ENCODE results near the gene CD44.

The CD44 gene

GRCh38 chr11:35228328-35228725 lies 89.4 kb downstream of the CD44 start:
- Histone ChIP-seq H3K4me1 (ENCODE audit: insufficient read depth, low read length, severe bottlenecking) (no peaks in the 10 kb centered on the region), H3K79me2 (ENCODE audit: insufficient read depth, low read length) (no peaks in the 10 kb centered on the region), H3K4me2 (ENCODE audit: low read length) (no peak overlapping the region), H3K36me3 (ENCODE audit: insufficient read depth, low read length) (no peaks in the 10 kb centered on the region), H3K4me3 (ENCODE audit: low read depth, low read length, poor library complexity, severe bottlenecking) (no peak overlapping the region), H3K9ac (ENCODE audit: low read length) (no peak overlapping the region), H3K27me3 (ENCODE audit: insufficient read depth, low read length) (no peaks in the 10 kb centered on the region), H3K9me2 (ENCODE audit: low read depth, low read length) (no peaks in the 10 kb centered on the region), H3F3A (ENCODE audit: insufficient read depth, low read length) (no peaks in the 10 kb centered on the region), H4K20me1 (ENCODE audit: insufficient read depth, low read length) (no peaks in the 10 kb centered on the region), H3K27ac (ENCODE audit: low read depth, low read length, poor library complexity, severe bottlenecking) (no peak overlapping the region), H3K9me3 (ENCODE audit: low read length) (no peaks in the 10 kb centered on the region), H2AFZ (ENCODE audit: low read length) (no peak overlapping the region)
- no peak for TF ChIP-seq CTCF (IDR thresholded peaks at IDR 0.05; ENCODE audit: low read length)
- no peak for TF ChIP-seq EZH2 (IDR thresholded peaks at IDR 0.05; ENCODE audit: borderline replicate concordance, low read length)

- H3K79me2 ChIP-seq (ENCODE audit: insufficient read depth, low read length): no peaks in the 10 kb centered on the region
- no peaks in the 10 kb centered on the region for H3K9me3 ChIP-seq (ENCODE audit: low read length)
- H3K4me2 ChIP-seq (ENCODE audit: low read length): no peak overlapping the region
- no peaks in the 10 kb centered on the region for H3F3A ChIP-seq (ENCODE audit: insufficient read depth, low read length)
- H3K9me2 ChIP-seq (ENCODE audit: low read depth, low read length): no peaks in the 10 kb centered on the region
- no peaks in the 10 kb centered on the region for H3K36me3 ChIP-seq (ENCODE audit: insufficient read depth, low read length)
- H3K4me1 ChIP-seq (ENCODE audit: insufficient read depth, low read length, severe bottlenecking): no peaks in the 10 kb centered on the region
- no peak overlapping the region for H2AFZ ChIP-seq (ENCODE audit: low read length)
- TF ChIP-seq CTCF (IDR thresholded peaks at IDR 0.05; ENCODE audit: low read length) (no peak), EZH2 (IDR thresholded peaks at IDR 0.05; ENCODE audit: borderline replicate concordance, low read length) (no peak)
- H4K20me1 ChIP-seq (ENCODE audit: insufficient read depth, low read length): no peaks in the 10 kb centered on the region
- no peaks in the 10 kb centered on the region for H3K27me3 ChIP-seq (ENCODE audit: insufficient read depth, low read length)
- H3K27ac ChIP-seq (ENCODE audit: low read depth, low read length, poor library complexity, severe bottlenecking): no peak overlapping the region
- H3K4me3 ChIP-seq (ENCODE audit: low read depth, low read length, poor library complexity, severe bottlenecking): no peak overlapping the region
- no peak overlapping the region for H3K9ac ChIP-seq (ENCODE audit: low read length)
These were observed 91.4 kb downstream of the CD44 start for GRCh38 chr11:35230388-35230787.

GRCh38 chr11:35231076-35231860 lies 92.3 kb downstream of the CD44 start:
- H3K79me2 ChIP-seq (ENCODE audit: insufficient read depth, low read length): no peaks in the 10 kb centered on the region
- no peak overlapping the region for H3K4me3 ChIP-seq (ENCODE audit: low read depth, low read length, poor library complexity, severe bottlenecking)
- no peaks in the 10 kb centered on the region for H3K27me3 ChIP-seq (ENCODE audit: insufficient read depth, low read length)
- H3K9ac ChIP-seq (ENCODE audit: low read length): no peak overlapping the region
- H3K36me3 ChIP-seq (ENCODE audit: insufficient read depth, low read length): no peaks in the 10 kb centered on the region
- no peaks in the 10 kb centered on the region for H3F3A ChIP-seq (ENCODE audit: insufficient read depth, low read length)
- H3K9me2 ChIP-seq (ENCODE audit: low read depth, low read length): no peaks in the 10 kb centered on the region
- no peaks in the 10 kb centered on the region for H4K20me1 ChIP-seq (ENCODE audit: insufficient read depth, low read length)
- H3K9me3 ChIP-seq (ENCODE audit: low read length): no peaks in the 10 kb centered on the region
- H3K4me1 ChIP-seq (ENCODE audit: insufficient read depth, low read length, severe bottlenecking): no peaks in the 10 kb centered on the region
- no peak overlapping the region for H2AFZ ChIP-seq (ENCODE audit: low read length)
- H3K27ac ChIP-seq (ENCODE audit: low read depth, low read length, poor library complexity, severe bottlenecking): no peak overlapping the region
- no peak overlapping the region for H3K4me2 ChIP-seq (ENCODE audit: low read length)
- TF ChIP-seq CTCF (IDR thresholded peaks at IDR 0.05; ENCODE audit: low read length): no peak
- no peak for TF ChIP-seq EZH2 (IDR thresholded peaks at IDR 0.05; ENCODE audit: borderline replicate concordance, low read length)
